ENCODE data around the gene UPF3B.
"Not testable (repeated sequence)": the region's sequence is repeated elsewhere in the genome, so short reads cannot be mapped to it uniquely, and the experiment has no call there.

UPF3B gene

GRCh38 chrX:119816300-119816699 is 36.5 kb downstream of the UPF3B start:
- H3K4me3 ChIP-seq (ENCODE audit: low read depth, low read length), result no peak overlapping the region
- TF ChIP-seq, protein P1, sequence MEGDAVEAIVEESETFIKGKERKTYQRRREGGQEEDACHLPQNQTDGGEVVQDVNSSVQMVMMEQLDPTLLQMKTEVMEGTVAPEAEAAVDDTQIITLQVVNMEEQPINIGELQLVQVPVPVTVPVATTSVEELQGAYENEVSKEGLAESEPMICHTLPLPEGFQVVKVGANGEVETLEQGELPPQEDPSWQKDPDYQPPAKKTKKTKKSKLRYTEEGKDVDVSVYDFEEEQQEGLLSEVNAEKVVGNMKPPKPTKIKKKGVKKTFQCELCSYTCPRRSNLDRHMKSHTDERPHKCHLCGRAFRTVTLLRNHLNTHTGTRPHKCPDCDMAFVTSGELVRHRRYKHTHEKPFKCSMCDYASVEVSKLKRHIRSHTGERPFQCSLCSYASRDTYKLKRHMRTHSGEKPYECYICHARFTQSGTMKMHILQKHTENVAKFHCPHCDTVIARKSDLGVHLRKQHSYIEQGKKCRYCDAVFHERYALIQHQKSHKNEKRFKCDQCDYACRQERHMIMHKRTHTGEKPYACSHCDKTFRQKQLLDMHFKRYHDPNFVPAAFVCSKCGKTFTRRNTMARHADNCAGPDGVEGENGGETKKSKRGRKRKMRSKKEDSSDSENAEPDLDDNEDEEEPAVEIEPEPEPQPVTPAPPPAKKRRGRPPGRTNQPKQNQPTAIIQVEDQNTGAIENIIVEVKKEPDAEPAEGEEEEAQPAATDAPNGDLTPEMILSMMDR (IDR thresholded peaks at IDR 0.05; ENCODE audit: low read depth, low read length, missing control alignments), result no peak
- no peak for DNase-seq (ENCODE audit: low read depth)

GRCh38 chrX:119809185-119809666 is 43.5 kb downstream of the UPF3B start:
- DNase-seq (ENCODE audit: low read depth), result no peak
- TF ChIP-seq, protein P1 (IDR thresholded peaks at IDR 0.05; ENCODE audit: low read depth, low read length, missing control alignments), result no peak
- no peak overlapping the region for H3K4me3 ChIP-seq (ENCODE audit: low read depth, low read length)

GRCh38 chrX:119808461-119808860 is 44.3 kb downstream of the UPF3B start:
- not testable (repeated sequence) for H3K4me3 ChIP-seq (ENCODE audit: low read depth, low read length); DNase-seq (ENCODE audit: low read depth)

DNA sequence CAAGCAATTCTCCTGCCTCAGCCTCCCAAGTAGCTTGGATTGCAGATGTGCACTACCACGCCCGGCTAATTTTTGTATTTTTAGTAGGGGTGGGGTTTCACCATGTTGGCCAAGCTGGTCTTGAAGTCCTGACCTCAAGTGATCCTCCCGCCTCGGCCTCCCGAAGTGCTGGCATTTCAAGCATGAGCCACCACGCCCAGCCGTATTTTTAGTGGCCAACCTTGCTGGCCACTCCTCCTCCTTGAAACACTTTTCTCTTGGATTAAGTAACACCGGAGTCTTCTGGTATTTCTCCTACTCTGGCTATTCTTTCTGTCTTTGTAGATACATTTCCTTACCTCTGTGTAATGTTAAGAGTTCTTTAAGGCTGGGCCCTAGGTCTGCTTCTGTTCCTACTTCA is 50.2 kb downstream of the UPF3B start:
- H3K4me3 ChIP-seq (ENCODE audit: low read depth, low read length), result no peak overlapping the region
- no peak for DNase-seq (ENCODE audit: low read depth)
- TF ChIP-seq, protein P1 (IDR thresholded peaks at IDR 0.05; ENCODE audit: low read depth, low read length, missing control alignments), result no peak

DNA sequence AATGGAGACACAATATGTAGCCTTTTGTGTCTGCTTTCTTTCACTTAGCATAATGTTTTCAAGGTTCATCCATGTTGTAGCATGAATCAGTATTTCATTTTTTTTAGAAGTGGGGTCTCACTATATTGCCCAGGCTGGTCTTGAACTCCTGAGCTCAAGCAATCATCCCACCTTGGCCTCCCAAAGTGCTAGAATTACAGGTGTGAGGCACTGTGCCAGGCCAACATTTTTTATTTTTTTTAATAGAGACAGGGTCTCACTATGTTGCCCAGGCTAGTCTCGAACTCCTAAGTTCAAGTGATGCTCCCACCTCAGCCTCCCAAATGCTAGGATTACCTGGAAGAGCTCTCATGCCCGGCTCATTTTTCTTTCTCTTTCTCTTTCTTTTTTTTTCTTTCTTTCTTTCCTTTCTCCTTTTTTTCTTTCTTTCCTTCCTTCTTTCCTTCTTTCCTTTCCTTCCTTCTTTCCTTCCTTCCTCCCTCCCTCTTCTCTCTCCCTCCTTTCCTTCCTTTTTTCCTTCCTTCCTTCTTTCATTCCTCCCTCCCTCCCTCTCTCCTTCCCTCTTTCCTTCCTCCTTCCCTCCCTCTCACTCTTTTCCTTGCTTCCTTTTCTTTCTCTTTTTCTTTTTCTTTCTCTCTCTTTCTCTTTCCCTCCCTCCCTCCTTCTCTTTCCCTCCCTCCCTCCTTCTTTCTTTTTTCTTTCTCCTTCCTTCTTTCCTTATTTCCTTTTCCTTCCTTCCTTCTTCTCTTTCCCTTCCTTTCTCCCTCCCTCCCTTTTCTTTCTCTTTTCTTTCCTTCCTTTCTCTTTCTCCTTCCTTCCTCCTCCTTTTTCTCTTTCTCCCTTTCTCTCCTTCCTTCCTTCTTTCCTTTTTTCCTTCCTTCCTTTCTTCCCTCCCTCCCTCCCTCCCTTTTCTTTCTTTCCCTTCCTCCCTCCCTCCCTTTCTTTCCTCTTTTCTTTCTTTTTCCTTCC is 51.2 kb downstream of the UPF3B start:
- TF ChIP-seq, protein P1 (IDR thresholded peaks at IDR 0.05; ENCODE audit: low read depth, low read length, missing control alignments), result no peak
- no peak for DNase-seq (ENCODE audit: low read depth)
- no peak overlapping the region for H3K4me3 ChIP-seq (ENCODE audit: low read depth, low read length)

DNA sequence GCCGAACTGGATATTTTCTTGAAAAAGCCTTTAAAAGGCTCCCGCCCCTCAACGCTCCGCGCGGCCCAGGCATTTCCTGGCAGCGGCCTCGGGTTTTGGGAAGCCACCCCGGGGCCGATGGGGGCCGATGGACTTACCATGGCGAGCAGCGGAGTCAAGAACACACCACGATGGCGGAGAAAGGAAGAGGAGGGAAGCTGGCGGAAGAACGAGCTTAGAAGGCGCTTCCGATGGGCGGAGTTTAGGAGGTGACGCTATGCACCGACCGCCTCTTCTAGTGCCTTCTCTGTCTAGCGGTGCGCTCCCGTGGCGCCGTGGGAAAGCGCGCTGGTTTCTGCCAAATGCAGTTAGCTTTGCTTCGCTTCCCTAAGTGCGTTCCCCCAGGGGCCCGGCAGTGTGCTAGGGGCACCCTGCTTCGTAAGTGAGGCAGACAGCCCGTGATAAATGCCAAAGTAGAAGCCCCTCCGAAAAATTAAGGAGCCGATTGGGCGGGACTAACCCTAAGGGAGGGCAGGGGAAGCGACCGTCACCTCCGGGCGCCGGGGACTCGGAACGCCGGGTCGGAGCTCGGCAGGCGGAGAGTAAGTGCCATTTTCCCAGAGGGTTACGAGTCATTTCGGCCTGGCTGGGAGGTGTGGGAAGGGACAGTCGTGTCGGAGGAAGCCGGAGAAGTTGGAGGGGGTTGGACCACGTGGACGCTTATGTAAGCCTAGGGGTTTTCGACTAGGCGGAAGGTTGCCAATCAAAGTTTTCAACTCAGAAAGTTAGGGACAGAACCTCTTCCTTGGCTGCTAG is 61.1 kb downstream of the UPF3B start, which contains the start of gene RPL39:
RPL39 (minus strand) TSS at position 194 of the 795 bp plus-strand sequence; CDS start at position 140, 54 bp downstream.
- peak within 1 kb of the TSS; percentile 88 for H3K4me3 ChIP-seq (ENCODE audit: low read depth, low read length)
- peak; percentile 66 for DNase-seq (ENCODE audit: low read depth)
- TF ChIP-seq, protein P1 (IDR thresholded peaks at IDR 0.05; ENCODE audit: low read depth, low read length, missing control alignments), result no peak

DNA sequence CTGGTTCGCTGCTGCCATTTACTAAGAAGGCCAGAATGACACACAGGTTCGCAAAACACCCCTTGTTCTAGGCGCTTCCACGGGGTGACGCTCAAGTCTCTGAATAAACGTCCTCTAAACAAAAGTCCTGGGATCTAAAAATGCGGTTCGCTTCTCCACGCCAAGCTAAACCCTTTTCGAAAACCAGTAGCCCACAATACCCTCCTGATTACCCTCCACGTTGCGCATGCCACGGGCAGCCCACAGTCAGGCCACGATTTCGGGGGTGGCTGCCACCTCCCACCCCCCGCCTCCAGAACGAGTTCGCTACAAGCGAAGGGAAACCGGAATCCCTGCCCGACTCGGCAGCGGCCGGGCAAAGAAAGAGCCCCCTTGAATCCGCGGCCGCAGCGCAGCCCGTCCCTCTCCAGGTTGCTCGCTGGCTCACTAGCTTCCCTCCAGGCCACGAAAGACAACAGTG is 61.8 kb downstream of the UPF3B start:
- TF ChIP-seq, protein P1 (IDR thresholded peaks at IDR 0.05; ENCODE audit: low read depth, low read length, missing control alignments), result peak; percentile 29
- no peak for DNase-seq (ENCODE audit: low read depth)
- peak overlapping the region; percentile 88 for H3K4me3 ChIP-seq (ENCODE audit: low read depth, low read length)
